OCI-LY7 (cell line): ENCODE measurements around the gene FAM13B. TPM values are rescaled to one million over a fixed set of nuclear protein-coding genes. Genes with fewer than 3 reads are reported as not detected.

Experiments used
- BruUV-seq: library from RNA; stranded (reverse); fragments of 400-500 nt; replicated peaks from 2 replicates; lab custom pipeline; 2021; lab: Mats Ljungman, UMichigan
- CTCF ChIA-PET: fragments of 300-600 bp; sonication (Branson Sonifier 250); formaldehyde crosslinking; loops from one replicate; lab custom pipeline; 2022; ENCODE audit warnings: antibody characterized with exemption; ENCODE audit not compliant: unreplicated experiment; lab: Charles Lee
- POLR2A ChIA-PET: fragments of 300-600 bp; sonication (Branson Sonifier 250); formaldehyde crosslinking; loops from one replicate; lab custom pipeline; 2022; ENCODE audit warnings: antibody characterized with exemption; lab: Charles Lee
- DNase-seq: peaks from one replicate; pipeline ENCODE4 v3.0.0-alpha.2; 2015; ENCODE audit warnings: low spot score
- H2AFZ ChIP-seq: fragments of 200-600 bp; sonication (generic), shearing (Covaris generic); 2 replicates; pipeline ENCODE4 v1.6.1; 2014; ENCODE audit warnings: mild to moderate bottlenecking, antibody characterized with exemption, low read length, moderate library complexity
- H3K27ac ChIP-seq: fragments of 200-600 bp; sonication (generic); 2 replicates; pipeline ENCODE4 v1.5.1; 2014; ENCODE audit warnings: mixed run types, low read depth, mild to moderate bottlenecking, moderate library complexity, low read length, inconsistent platforms; ENCODE audit not compliant: poor library complexity, severe bottlenecking
- H3K36me3 ChIP-seq: fragments of 200-600 bp; sonication (generic); 2 replicates; pipeline ENCODE4 v1.6.1; 2014; ENCODE audit warnings: mild to moderate bottlenecking, antibody characterized with exemption, low read length, moderate library complexity, mixed read lengths; ENCODE audit not compliant: insufficient read depth
- H3K4me1 ChIP-seq: fragments of 200-600 bp; sonication (generic); 2 replicates; pipeline ENCODE4 v1.5.1; 2014; ENCODE audit warnings: mild to moderate bottlenecking, low read length; ENCODE audit not compliant: insufficient read depth, poor library complexity, severe bottlenecking
- H3K4me2 ChIP-seq: fragments of 200-600 bp; sonication (generic); 2 replicates; pipeline ENCODE4 v1.6.1; 2014; ENCODE audit warnings: mild to moderate bottlenecking, low read length
- H3K4me3 ChIP-seq: fragments of 200-600 bp; sonication (generic); 2 replicates; pipeline ENCODE4 v1.5.1; 2014; ENCODE audit warnings: mild to moderate bottlenecking, low read depth, low read length; ENCODE audit not compliant: poor library complexity, severe bottlenecking
- H3K79me2 ChIP-seq: fragments of 200-600 bp; sonication (generic); 2 replicates; pipeline ENCODE4 v1.6.1; 2016; ENCODE audit warnings: low read depth, mild to moderate bottlenecking, low read length, moderate library complexity, mixed read lengths; ENCODE audit not compliant: insufficient read depth
- H3K9me2 ChIP-seq: fragments of 200-600 bp; sonication (generic); 2 replicates; pipeline ENCODE4 v1.6.1; 2016; ENCODE audit warnings: mild to moderate bottlenecking, low read length, mixed read lengths; ENCODE audit not compliant: insufficient read depth
- H3K9me3 ChIP-seq: fragments of 200-600 bp; sonication (generic); 2 replicates; pipeline ENCODE4 v1.6.1; 2014; ENCODE audit warnings: mild to moderate bottlenecking, mixed run types, low read length, mixed read lengths
- H4K20me1 ChIP-seq: fragments of 200-600 bp; sonication (generic); 2 replicates; pipeline ENCODE4 v1.6.1; 2014; ENCODE audit warnings: mild to moderate bottlenecking, antibody characterized with exemption, low read length, moderate library complexity, mixed read lengths; ENCODE audit not compliant: insufficient read depth
- CTCF ChIP-seq: fragments of 200-600 bp; sonication (generic); conservative IDR thresholded peaks from 2 replicates; pipeline ENCODE4 v1.5.1; 2014; ENCODE audit warnings: mild to moderate bottlenecking, antibody characterized with exemption, low read length, moderate library complexity, mixed read lengths
- EZH2phosphoT487 ChIP-seq: fragments of 200-600 bp; sonication (generic); IDR thresholded peaks from 2 replicates; pipeline ENCODE4 v1.6.1; 2018; ENCODE audit warnings: low read depth, borderline replicate concordance, mild to moderate bottlenecking, mixed run types, antibody characterized with exemption, low read length, moderate library complexity, mixed read lengths
- intact Hi-C: fragments of 100-400 bp; cut with micrococcal nuclease; formaldehyde crosslinking; loops from one replicate; pipeline ENCODE4 v1.10.0; 2022; ENCODE audit not compliant: unreplicated experiment
- total RNA-seq, 2 experiments: library from RNA; depleted of rRNA in 1 of 2; stranded (reverse); fragments of >200 nt in 1 of 2; shearing (Covaris generic) in 1 of 2; gene quantifications; 2 replicates each; pipeline ENCODE4 v1.2.3, GENCODE V29; 2014 to 2022

Gene FAM13B
- total RNA-seq, 2 experiments from 2014 or later: 21.5 to 35.7 TPM

- Histone ChIP-seq H4K20me1 (peaks cover 7% of the 10 kb centered on the region; the same call in 1 of the 2 replicates), H3K4me3 (no peak overlapping the region), H3K79me2 (peaks cover 27% of the 10 kb centered on the region; the same call in 1 of the 2 replicates), H3K4me2 (no peak overlapping the region), H3K36me3 (peaks cover 51% of the 10 kb centered on the region), H3K27ac (no peak overlapping the region), H2AFZ (no peak overlapping the region), H3K9me2 (no peaks in the 10 kb centered on the region), H3K9me3 (0 out of 2 replicates have a peak, but pooled peaks cover 8% of the 10 kb centered on the region), H3K4me1 (no peaks in the 10 kb centered on the region)
- no TSS peak for BruUV-seq
- ChIA-PET POLR2A (no interaction called here), CTCF (no interaction called here)
- no peak for TF ChIP-seq CTCF
- no peak for TF ChIP-seq EZH2phosphoT487
- intact Hi-C loops: no loop called here
- no peak for DNase-seq
These were observed 37.7 kb downstream of the FAM13B start for GRCh38 chr5:137995077-137995748.

GRCh38 chr5:137994556-137994955, 38.3 kb downstream of the FAM13B start:
- Histone ChIP-seq H3K4me3 (no peak overlapping the region), H3K79me2 (peaks cover 24% of the 10 kb centered on the region; the same call in 1 of the 2 replicates), H2AFZ (no peak overlapping the region), H3K36me3 (peaks cover 46% of the 10 kb centered on the region), H3K9me2 (no peaks in the 10 kb centered on the region), H3K4me2 (no peak overlapping the region), H3K27ac (no peak overlapping the region), H3K4me1 (no peaks in the 10 kb centered on the region), H3K9me3 (0 out of 2 replicates have a peak, but pooled peaks cover 8% of the 10 kb centered on the region), H4K20me1 (peaks cover 7% of the 10 kb centered on the region; the same call in 1 of the 2 replicates)
- no peak for DNase-seq
- no TSS peak for BruUV-seq
- TF ChIP-seq EZH2phosphoT487 (no peak), CTCF (no peak)
- intact Hi-C loops: no loop called here
- CTCF ChIA-PET: no interaction called here
- POLR2A ChIA-PET: interaction anchor here (0.5 to 1.3 kb wide), 5 partner anchors 39 to 575 kb away, joined by 3 to 5 read pairs (median 3); partner anchors contain the start of gene FAM13B

- Histone ChIP-seq H3K4me2 (no peak overlapping the region), H2AFZ (no peak overlapping the region), H3K79me2 (peaks cover 15% of the 10 kb centered on the region; the same call in 1 of the 2 replicates), H3K36me3 (peaks cover 50% of the 10 kb centered on the region), H3K4me3 (no peak overlapping the region), H3K27ac (no peak overlapping the region), H3K9me3 (no peaks in the 10 kb centered on the region), H3K9me2 (no peaks in the 10 kb centered on the region), H4K20me1 (no peaks in the 10 kb centered on the region), H3K4me1 (no peaks in the 10 kb centered on the region)
- no TSS peak for BruUV-seq
- no peak for TF ChIP-seq EZH2phosphoT487
- no peak for TF ChIP-seq CTCF
- ChIA-PET POLR2A (no interaction called here), CTCF (no interaction called here)
- DNase-seq: no peak
- intact Hi-C loops: no loop called here
These were observed 43.5 kb downstream of the FAM13B start for GRCh38 chr5:137989419-137989818.
